Vagina (tissue), 2 donors: ENCODE data around the gene CYFIP1.

ENCODE experiments used
- POLR2A ChIP-seq, 2 donors: fragments of 450-650 bp; IDR thresholded peaks; one replicate each; pipeline ENCODE4 v1.6.1; 2017; ENCODE audit warnings: antibody characterized with exemption in 2 of 2, mild to moderate bottlenecking in 2 of 2, moderate library complexity in 2 of 2
- POLR2AphosphoS5 ChIP-seq, 2 donors: sonication (generic); formaldehyde crosslinking; IDR thresholded peaks; one replicate each; pipeline ENCODE4 v1.9.0; 2017; ENCODE audit warnings: antibody characterized with exemption in 2 of 2, mild to moderate bottlenecking in 2 of 2, low read depth in 1 of 2; ENCODE audit not compliant: insufficient read depth in 1 of 2
- TF ChIP-seq, protein P1 (sequence below), 3 experiments: fragments of 450-650 bp in 2 of 3; fragments of 200-600 bp in 1 of 3; sonication (generic) in 1 of 3; IDR thresholded peaks; one replicate each; pipeline ENCODE4 v1.5.1; 2017 to 2019; ENCODE audit warnings: antibody characterized with exemption in 3 of 3, mild to moderate bottlenecking in 2 of 3, moderate library complexity in 2 of 3

DNA sequence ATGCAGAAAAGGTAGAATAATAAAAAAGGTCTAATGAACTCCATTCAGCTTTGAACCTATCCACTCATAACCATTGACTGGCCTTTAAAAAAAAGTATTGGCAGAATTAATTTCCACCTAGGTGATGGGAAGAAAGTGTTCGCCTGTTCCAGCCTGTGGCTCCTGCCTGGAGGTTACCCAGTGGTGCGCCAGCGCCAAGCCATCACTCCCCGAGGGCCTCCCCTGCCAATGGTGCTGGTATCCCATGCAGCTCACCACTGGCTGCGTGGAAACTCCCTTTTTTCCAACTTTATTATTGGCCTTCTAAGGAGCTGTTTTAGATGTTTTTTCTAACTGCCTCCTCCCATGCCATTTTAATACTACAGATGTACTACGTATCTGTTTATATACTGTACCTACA, 112.3 kb downstream of the CYFIP1 start:
- TF ChIP-seq, protein P1, sequence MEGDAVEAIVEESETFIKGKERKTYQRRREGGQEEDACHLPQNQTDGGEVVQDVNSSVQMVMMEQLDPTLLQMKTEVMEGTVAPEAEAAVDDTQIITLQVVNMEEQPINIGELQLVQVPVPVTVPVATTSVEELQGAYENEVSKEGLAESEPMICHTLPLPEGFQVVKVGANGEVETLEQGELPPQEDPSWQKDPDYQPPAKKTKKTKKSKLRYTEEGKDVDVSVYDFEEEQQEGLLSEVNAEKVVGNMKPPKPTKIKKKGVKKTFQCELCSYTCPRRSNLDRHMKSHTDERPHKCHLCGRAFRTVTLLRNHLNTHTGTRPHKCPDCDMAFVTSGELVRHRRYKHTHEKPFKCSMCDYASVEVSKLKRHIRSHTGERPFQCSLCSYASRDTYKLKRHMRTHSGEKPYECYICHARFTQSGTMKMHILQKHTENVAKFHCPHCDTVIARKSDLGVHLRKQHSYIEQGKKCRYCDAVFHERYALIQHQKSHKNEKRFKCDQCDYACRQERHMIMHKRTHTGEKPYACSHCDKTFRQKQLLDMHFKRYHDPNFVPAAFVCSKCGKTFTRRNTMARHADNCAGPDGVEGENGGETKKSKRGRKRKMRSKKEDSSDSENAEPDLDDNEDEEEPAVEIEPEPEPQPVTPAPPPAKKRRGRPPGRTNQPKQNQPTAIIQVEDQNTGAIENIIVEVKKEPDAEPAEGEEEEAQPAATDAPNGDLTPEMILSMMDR (IDR thresholded peaks at IDR 0.05), result no peak
- no peak for TF ChIP-seq POLR2A (IDR thresholded peaks at IDR 0.05)
- no peak for TF ChIP-seq POLR2AphosphoS5 (IDR thresholded peaks at IDR 0.05; ENCODE audit: insufficient read depth in 1 of 2, low read depth in 1 of 2)
